Loucy (cell line): ENCODE data around the gene C3orf18.

Source experiments
- CTCF ChIP-seq: fragments of 200-600 bp; sonication (generic); conservative IDR thresholded peaks from 2 replicates; pipeline ENCODE4 v1.5.1; 2014; ENCODE audit warnings: mild to moderate bottlenecking, antibody characterized with exemption, low read length
- EZH2phosphoT487 ChIP-seq: fragments of 200-600 bp; IDR thresholded peaks from 2 replicates; pipeline ENCODE4 v1.6.1; 2018; ENCODE audit warnings: antibody characterized with exemption, mild to moderate bottlenecking, moderate library complexity, borderline replicate concordance

GRCh38 chr3:50551054-50551659 lies 16.4 kb downstream of the C3orf18 start:
- TF ChIP-seq CTCF = no peak
- no peak for TF ChIP-seq EZH2phosphoT487
